ENCODE results near the gene PI4KA.
"Not testable (repeated sequence)": the region's sequence is repeated elsewhere in the genome, so short reads cannot be mapped to it uniquely, and the experiment has no call there.

PI4KA gene

DNA sequence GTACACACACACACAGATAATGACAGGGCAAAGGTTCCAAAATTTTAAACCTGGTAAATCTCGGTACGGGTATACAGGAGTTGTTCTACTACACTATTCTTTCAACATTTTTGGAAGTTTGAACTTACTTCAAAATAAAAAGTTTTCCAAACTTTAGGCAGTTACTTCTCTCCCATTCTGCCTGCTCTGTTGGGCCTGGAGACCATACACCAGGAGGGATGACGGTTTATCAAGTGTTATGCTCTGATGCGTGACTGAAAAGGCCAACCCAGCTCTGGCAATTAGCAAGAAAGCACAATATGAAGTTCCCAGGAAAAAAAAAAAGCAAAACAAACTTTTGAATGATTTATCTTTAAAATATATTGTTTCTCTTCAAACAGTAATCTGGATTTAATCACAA lies 83.7 kb downstream of the PI4KA start:
- ATAC-seq: no peak
- TF ChIP-seq SNAI2 (CRISPR knock-in tag; IDR thresholded peaks at IDR 0.05) (no peak), ZNF70 (CRISPR knock-in tag; IDR thresholded peaks at IDR 0.05) (no peak), TOX (CRISPR knock-in tag; IDR thresholded peaks at IDR 0.05; ENCODE audit: borderline replicate concordance) (no peak), CSDC2 (CRISPR knock-in tag; IDR thresholded peaks at IDR 0.05) (no peak), ZC3H10 (CRISPR knock-in tag; IDR thresholded peaks at IDR 0.05) (no peak), OSR1 (CRISPR knock-in tag; IDR thresholded peaks at IDR 0.05) (no peak), ZFP3 (CRISPR knock-in tag; IDR thresholded peaks at IDR 0.05) (no peak), ARNTL (CRISPR knock-in tag; IDR thresholded peaks at IDR 0.05; ENCODE audit: borderline replicate concordance, low read depth) (no peak), RARB (CRISPR knock-in tag; IDR thresholded peaks at IDR 0.05) (no peak)
- TF ChIP-seq, protein P1, sequence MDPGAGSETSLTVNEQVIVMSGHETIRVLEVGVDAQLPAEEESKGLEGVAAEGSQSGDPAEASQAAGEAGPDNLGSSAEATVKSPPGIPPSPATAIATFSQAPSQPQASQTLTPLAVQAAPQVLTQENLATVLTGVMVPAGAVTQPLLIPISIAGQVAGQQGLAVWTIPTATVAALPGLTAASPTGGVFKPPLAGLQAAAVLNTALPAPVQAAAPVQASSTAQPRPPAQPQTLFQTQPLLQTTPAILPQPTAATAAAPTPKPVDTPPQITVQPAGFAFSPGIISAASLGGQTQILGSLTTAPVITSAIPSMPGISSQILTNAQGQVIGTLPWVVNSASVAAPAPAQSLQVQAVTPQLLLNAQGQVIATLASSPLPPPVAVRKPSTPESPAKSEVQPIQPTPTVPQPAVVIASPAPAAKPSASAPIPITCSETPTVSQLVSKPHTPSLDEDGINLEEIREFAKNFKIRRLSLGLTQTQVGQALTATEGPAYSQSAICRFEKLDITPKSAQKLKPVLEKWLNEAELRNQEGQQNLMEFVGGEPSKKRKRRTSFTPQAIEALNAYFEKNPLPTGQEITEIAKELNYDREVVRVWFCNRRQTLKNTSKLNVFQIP (CRISPR knock-in tag; IDR thresholded peaks at IDR 0.05; ENCODE audit: borderline replicate concordance, low read depth): no peak

GRCh38 chr22:20773793-20774212 lies 84.8 kb downstream of the PI4KA start, which contains the start of gene SERPIND1:
TSS of gene SERPIND1 (plus strand) at chr22:20774113. CDS start at chr22:20779313, 5,200 bp downstream.
- no peak for ATAC-seq
- no peak for TF ChIP-seq TCF4 (CRISPR knock-in tag; IDR thresholded peaks at IDR 0.05; ENCODE audit: borderline replicate concordance)
- TF ChIP-seq ZC3H10 (CRISPR knock-in tag; IDR thresholded peaks at IDR 0.05): no peak

DNA sequence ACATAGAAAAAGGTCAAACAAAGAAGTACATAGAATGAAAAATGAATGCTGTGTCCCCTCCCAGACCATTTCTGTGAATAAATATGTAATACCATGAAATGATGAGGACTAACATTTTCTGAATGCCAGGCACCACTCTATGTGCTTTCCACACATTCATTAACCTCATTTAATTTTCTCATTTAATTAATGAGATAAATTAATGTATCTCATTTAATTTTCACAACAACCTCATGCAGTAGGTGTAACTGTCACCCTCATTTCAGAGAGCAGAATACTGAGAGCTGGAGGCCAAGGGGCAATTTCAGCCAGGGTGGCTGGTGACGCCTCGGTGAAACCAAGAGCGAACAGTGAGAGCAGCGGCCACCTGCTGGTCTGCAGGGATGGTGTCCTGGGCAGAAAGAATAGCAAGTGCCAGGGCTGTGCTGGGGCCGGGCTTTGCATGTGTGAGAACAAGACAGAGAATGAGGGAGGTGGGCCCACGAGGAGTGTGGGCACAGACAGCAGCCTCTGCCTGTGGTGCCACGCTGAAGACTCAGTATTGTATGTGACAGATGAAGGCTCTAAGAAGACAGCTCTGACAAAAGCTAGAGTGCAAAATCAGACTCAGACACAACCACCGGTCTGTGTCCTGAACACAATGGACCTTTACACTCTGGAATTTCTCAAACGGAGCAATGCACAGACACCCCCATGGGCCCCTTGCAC lies 86.5 kb downstream of the PI4KA start:
- 0 out of 3 replicates have a peak, but pooled peaks have one; percentile 42 for ATAC-seq
- TF ChIP-seq PPARA (CRISPR knock-in tag; IDR thresholded peaks at IDR 0.05; ENCODE audit: borderline replicate concordance): no peak
- no peak for TF ChIP-seq ZFP30 (CRISPR knock-in tag; IDR thresholded peaks at IDR 0.05)
- no peak for TF ChIP-seq PATZ1 (CRISPR knock-in tag; IDR thresholded peaks at IDR 0.05; ENCODE audit: borderline replicate concordance)
- no peak for TF ChIP-seq TCF4 (CRISPR knock-in tag; IDR thresholded peaks at IDR 0.05; ENCODE audit: borderline replicate concordance)
- TF ChIP-seq ZNF8 (CRISPR knock-in tag; IDR thresholded peaks at IDR 0.05): no peak
- TF ChIP-seq, protein P2, sequence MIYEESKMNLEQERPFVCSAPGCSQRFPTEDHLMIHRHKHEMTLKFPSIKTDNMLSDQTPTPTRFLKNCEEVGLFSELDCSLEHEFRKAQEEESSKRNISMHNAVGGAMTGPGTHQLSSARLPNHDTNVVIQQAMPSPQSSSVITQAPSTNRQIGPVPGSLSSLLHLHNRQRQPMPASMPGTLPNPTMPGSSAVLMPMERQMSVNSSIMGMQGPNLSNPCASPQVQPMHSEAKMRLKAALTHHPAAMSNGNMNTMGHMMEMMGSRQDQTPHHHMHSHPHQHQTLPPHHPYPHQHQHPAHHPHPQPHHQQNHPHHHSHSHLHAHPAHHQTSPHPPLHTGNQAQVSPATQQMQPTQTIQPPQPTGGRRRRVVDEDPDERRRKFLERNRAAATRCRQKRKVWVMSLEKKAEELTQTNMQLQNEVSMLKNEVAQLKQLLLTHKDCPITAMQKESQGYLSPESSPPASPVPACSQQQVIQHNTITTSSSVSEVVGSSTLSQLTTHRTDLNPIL (CRISPR knock-in tag; IDR thresholded peaks at IDR 0.05; ENCODE audit: low read depth): no peak
- no peak for TF ChIP-seq ESRRG (CRISPR knock-in tag; IDR thresholded peaks at IDR 0.05)
- TF ChIP-seq ZNF70 (CRISPR knock-in tag; IDR thresholded peaks at IDR 0.05): no peak
- no peak for TF ChIP-seq ISL1 (CRISPR knock-in tag; IDR thresholded peaks at IDR 0.05)

GRCh38 chr22:20769496-20769826 lies 89.2 kb downstream of the PI4KA start:
- ATAC-seq: not testable (repeated sequence)

- TF ChIP-seq ISL1 (CRISPR knock-in tag; IDR thresholded peaks at IDR 0.05) (no peak), TSHZ2 (CRISPR knock-in tag; IDR thresholded peaks at IDR 0.05) (no peak), BACH2 (CRISPR knock-in tag; IDR thresholded peaks at IDR 0.05; ENCODE audit: borderline replicate concordance) (no peak), TCF4 (CRISPR knock-in tag; IDR thresholded peaks at IDR 0.05; ENCODE audit: borderline replicate concordance) (no peak), ZNF70 (CRISPR knock-in tag; IDR thresholded peaks at IDR 0.05) (no peak), SNAI2 (CRISPR knock-in tag; IDR thresholded peaks at IDR 0.05) (no peak), GLIS3 (CRISPR knock-in tag; IDR thresholded peaks at IDR 0.05) (no peak)
- ATAC-seq: no peak
These were observed 92.1 kb downstream of the PI4KA start for GRCh38 chr22:20766530-20766929.

Data from SK-N-SH treated with all-trans-retinoic acid at 6 μM for 48 hours (cell line).